Activated CD8-positive, alpha-beta T cell treated with anti-CD3 and anti-CD28 coated beads for 36 hours (primary cell): ENCODE results near the gene SIM1. TPM values are rescaled to one million over a fixed set of nuclear protein-coding genes. Genes with fewer than 3 reads are reported as not detected.

Source experiments
- ATAC-seq: fragments of 200-7000 bp; cut with Tn5 transposase; one replicate; pipeline ENCODE4 v1.10.0; 2021; ENCODE audit warnings: mild to moderate bottlenecking, moderate library complexity
- CTCF ChIA-PET: fragments of 350-600 bp; sonication (Branson Sonifier 250); formaldehyde crosslinking; loops from one replicate; lab custom pipeline; 2021; ENCODE audit warnings: antibody characterized with exemption; lab: Charles Lee
- POLR2A ChIA-PET: fragments of 350-600 bp; sonication (Branson Sonifier 250); formaldehyde crosslinking; loops from one replicate; lab custom pipeline; 2021; ENCODE audit warnings: antibody characterized with exemption; lab: Charles Lee
- DNase-seq: peaks from one replicate; pipeline ENCODE4 v3.0.0-alpha.2; 2020
- H3K27ac Mint-ChIP-seq: one replicate; pipeline ENCODE4 v1.8.0; 2021; ENCODE audit warnings: mild to moderate bottlenecking, mixed read lengths
- H3K27me3 Mint-ChIP-seq: one replicate; pipeline ENCODE4 v1.8.0; 2021; ENCODE audit warnings: mixed read lengths
- H3K36me3 Mint-ChIP-seq: one replicate; pipeline ENCODE4 v1.8.0; 2021; ENCODE audit warnings: low read depth, mixed read lengths
- H3K4me1 Mint-ChIP-seq: one replicate; pipeline ENCODE4 v1.8.0; 2021; ENCODE audit warnings: low read depth, mixed read lengths
- H3K4me3 Mint-ChIP-seq: one replicate; pipeline ENCODE4 v1.8.0; 2021; ENCODE audit warnings: mild to moderate bottlenecking, moderate library complexity, mixed read lengths
- H3K9me3 Mint-ChIP-seq: one replicate; pipeline ENCODE4 v1.8.0; 2021; ENCODE audit warnings: mixed read lengths
- CTCF ChIP-seq: fragments of 200-600 bp; IDR thresholded peaks from one replicate; pipeline ENCODE4 v1.8.0; 2022; ENCODE audit warnings: antibody characterized with exemption, mild to moderate bottlenecking
- intact Hi-C: fragments of 100-400 bp; cut with micrococcal nuclease; formaldehyde crosslinking; loops from one replicate; pipeline ENCODE4 v1.10.0; 2022
- total RNA-seq, 2 experiments: library from RNA; stranded (reverse); gene quantifications; one replicate each; pipeline ENCODE4 v1.2.3, GENCODE V29; 2021

Gene SIM1
- total RNA-seq, 2 experiments from 2014 or later = not detected

GRCh38 chr6:100472674-100473073, 8.0 kb upstream of the SIM1 start:
- peaks cover 4% of the 10 kb centered on the region for H3K36me3 Mint-ChIP-seq
- TF ChIP-seq CTCF = no peak
- no peak overlapping the region for H3K4me3 Mint-ChIP-seq
- ATAC-seq = peak; percentile 94
- peaks cover 4% of the 10 kb centered on the region for H3K9me3 Mint-ChIP-seq
- H3K27me3 Mint-ChIP-seq = peaks cover 58% of the 10 kb centered on the region
- peak; percentile 75 for DNase-seq
- intact Hi-C loops = no loop called here
- H3K4me1 Mint-ChIP-seq = peaks cover 10% of the 10 kb centered on the region
- POLR2A ChIA-PET = no interaction called here
- CTCF ChIA-PET = interaction anchor here (1.0 to 1.5 kb wide), 2 partner anchors 12 to 356 kb away, joined by 4 to 5 read pairs; no protein-coding TSS in a partner anchor
- no peak overlapping the region for H3K27ac Mint-ChIP-seq

- H3K4me3 Mint-ChIP-seq = no peak overlapping the region
- H3K27ac Mint-ChIP-seq = no peak overlapping the region
- ChIA-PET POLR2A (interaction anchor here (1.0 kb wide), 1 partner anchor 10 kb away, joined by 3 read pairs; no protein-coding TSS in a partner anchor), CTCF (no interaction called here)
- H3K4me1 Mint-ChIP-seq = peaks cover 23% of the 10 kb centered on the region
- intact Hi-C loops = no loop called here
- ATAC-seq = no peak
- no peak for DNase-seq
- H3K27me3 Mint-ChIP-seq = peaks cover 68% of the 10 kb centered on the region
- peaks cover 9% of the 10 kb centered on the region for H3K36me3 Mint-ChIP-seq
- H3K9me3 Mint-ChIP-seq = peaks cover 10% of the 10 kb centered on the region
- TF ChIP-seq CTCF = no peak
These were observed 5.8 kb upstream of the SIM1 start for GRCh38 chr6:100470422-100471120.

- H3K36me3 Mint-ChIP-seq = peaks cover 9% of the 10 kb centered on the region
- H3K4me1 Mint-ChIP-seq = peaks cover 26% of the 10 kb centered on the region
- DNase-seq (no peak), ATAC-seq (no peak)
- TF ChIP-seq CTCF = no peak
- no peak overlapping the region for H3K4me3 Mint-ChIP-seq
- peaks cover 12% of the 10 kb centered on the region for H3K9me3 Mint-ChIP-seq
- H3K27me3 Mint-ChIP-seq = peaks cover 72% of the 10 kb centered on the region
- H3K27ac Mint-ChIP-seq = no peak overlapping the region
- ChIA-PET CTCF (no interaction called here), POLR2A (no interaction called here)
- intact Hi-C loops = loop anchor here (5.0 to 10.0 kb wide), 2 partner anchors 857 to 936 kb away; no protein-coding TSS in a partner anchor
These were observed 4.6 kb upstream of the SIM1 start for GRCh38 chr6:100469101-100469859.

GRCh38 chr6:100468016-100468622, 3.4 kb upstream of the SIM1 start:
- DNase-seq (no peak), ATAC-seq (no peak)
- intact Hi-C loops = loop anchor here (5.0 to 10.0 kb wide), 2 partner anchors 856 to 937 kb away; no protein-coding TSS in a partner anchor
- Mint-ChIP-seq H3K27ac (no peak overlapping the region), H3K9me3 (peaks cover 12% of the 10 kb centered on the region), H3K36me3 (peaks cover 14% of the 10 kb centered on the region), H3K27me3 (peaks cover 75% of the 10 kb centered on the region), H3K4me1 (peaks cover 25% of the 10 kb centered on the region), H3K4me3 (no peak overlapping the region)
- ChIA-PET POLR2A (no interaction called here), CTCF (no interaction called here)
- no peak for TF ChIP-seq CTCF
